Eye (tissue), 1 donor: ENCODE data around the gene TMEM222.

Experiments used
- DNase-seq: peaks from one replicate; pipeline ENCODE4 v3.0.0-alpha.2; 2015

Gene TMEM222

DNA sequence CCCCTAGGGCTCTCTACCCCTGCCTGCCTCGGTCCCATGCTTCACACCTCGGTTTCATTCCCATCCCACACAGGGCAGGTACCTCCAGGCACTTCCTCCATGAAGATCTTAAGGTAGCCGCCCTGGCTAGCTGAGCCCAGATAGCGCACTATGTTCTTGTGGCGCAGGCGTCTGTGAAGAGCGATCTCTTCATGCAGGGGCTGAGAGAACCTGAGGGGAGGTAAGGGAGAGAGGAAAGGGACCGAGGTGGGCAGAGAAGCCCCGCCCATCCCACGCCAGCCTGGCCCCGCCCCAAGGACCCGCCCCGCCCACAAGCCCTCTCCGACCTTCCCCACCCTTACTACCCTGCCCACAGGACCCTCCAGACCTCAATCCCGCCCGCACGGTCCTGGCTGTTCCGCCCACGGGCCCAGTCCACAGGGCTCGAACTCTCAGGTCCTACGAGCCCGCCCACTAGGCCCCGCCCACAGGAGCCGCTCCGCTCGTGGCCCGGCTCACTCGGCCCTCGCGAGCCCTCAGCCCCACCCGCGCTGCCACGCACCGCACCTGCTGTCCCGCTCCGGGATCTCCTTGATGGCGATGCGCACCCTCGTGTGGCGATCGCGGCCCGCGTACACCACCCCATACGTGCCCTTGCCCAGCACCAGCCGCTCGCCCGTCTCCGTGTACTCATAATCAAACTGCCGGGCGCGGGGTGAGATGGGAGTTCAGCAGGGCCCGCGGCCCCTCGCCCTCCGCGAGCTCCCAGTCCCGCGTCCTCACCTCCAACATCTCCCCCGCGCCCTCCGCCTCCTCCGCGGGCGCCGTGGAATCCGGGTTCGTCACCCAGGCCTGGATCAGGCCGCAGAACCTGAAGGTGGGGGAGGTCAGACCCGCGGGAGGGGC is 38.4 kb downstream of the TMEM222 start:
- DNase-seq = peak; percentile 78

DNA sequence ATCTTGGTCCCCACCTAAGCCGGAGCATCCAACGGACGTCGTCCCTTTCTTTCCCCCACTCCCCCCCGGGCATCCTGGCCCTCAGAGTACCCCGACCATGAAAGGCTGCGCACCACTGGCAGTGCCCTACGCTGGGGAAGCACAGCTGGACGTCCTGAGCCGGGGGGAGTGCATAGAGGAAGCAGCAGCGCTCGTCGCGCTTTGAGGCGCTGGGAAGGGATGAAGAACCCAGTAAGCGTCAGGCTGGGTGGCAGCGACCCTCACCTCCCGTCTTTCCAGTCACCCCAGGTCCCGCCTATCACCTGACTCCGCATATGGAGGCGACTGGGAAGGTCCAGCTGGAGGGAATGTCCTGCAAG is 39.1 kb downstream of the TMEM222 start:
- DNase-seq = no peak

GRCh38 chr1:27361553-27361952 is 39.6 kb downstream of the TMEM222 start:
- no peak for DNase-seq

GRCh38 chr1:27363766-27364695 is 42.1 kb downstream of the TMEM222 start:
- DNase-seq = no peak

DNA sequence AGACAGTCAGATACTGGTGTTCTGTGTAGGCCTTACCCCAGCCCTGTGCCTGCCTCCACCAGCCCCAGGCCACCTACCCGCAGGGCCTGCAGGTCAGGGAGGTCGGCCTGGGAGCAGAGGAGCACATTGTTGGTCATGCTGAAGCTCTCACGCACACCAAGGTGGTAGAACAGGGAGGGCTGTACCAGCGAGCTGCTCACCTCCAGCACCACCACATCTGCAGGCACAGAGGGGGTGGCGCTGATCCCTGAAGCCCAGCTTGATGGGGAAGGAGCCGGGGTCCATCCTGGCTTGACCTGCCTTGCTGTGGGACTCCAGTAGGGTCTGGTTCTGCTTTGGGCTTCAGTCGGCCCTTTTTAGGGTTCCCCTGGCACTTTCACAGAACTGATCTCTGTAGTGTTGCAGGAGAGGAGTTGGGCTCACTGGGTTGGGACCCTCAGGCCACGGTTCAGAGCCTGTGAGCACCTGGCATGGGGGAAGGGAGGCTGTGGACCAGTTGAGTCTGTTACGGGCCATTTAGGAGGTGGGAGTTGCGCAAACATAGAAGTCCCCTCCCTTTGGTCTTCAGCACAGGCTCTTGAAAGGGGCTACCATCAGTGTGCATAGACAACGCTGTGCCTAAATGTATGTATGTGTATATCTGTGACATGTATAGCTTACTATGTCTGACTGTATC is 42.9 kb downstream of the TMEM222 start:
- no peak for DNase-seq

- peak; percentile 95 for DNase-seq
These were observed 43.6 kb downstream of the TMEM222 start for GRCh38 chr1:27365372-27366112.

DNA sequence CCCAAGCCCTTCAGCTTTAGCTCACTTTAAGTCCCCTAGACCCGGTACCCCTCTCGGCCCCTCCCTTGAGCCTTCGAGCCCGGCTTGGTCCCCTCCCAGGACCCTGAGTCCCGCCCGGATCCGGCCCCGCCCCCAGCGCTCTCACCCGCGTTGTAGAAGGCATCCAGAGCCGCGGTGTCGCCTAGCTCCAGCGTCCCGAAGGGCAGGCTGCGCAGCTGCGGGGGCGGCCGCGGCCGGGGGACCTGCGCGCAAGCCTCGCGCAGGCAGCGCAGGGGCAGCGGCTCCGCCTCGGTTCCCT is 44.1 kb downstream of the TMEM222 start:
- DNase-seq = peak; percentile 88

DNA sequence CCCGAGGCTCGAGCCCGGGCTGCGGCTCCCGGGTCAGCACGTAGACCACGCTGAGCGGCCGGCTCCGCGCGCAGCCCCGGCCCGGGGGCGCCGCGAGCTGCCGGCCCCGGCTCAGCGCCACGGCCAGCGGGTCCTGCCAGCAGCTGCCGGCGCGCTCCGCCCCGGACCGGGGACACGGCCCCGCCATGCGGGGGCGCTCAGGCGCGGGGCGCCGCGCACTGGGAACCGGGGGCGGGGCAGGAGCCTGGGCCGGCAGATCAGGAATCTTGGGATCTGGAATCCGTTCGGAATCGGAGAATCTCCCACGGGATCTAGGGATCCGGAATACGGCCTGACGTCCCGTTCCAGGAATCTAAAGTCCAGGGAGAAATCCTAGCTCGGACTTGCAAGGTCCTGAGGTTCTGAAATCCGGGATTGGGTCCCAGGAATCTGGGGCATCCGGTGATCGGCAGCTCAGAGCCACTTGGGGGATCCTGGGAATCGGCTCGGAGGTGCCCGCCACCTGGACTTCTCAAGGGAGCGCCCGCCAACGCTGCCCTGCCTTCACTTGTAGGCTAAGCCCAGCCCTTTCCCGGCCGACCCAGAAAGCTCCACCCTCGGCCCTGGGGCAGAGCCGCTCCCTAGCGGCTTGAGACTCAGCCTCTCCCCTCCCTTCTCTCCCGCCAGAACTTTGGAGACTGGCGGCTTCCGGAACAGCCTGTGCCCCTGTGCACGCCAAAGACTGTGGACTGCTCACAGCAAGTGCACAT is 44.6 kb downstream of the TMEM222 start, which contains the start of gene MAP3K6:
Gene MAP3K6, minus strand, starts transcription at position 551 of the 749 bp plus-strand sequence. Its CDS starts 364 bp downstream, at position 187.
- DNase-seq = peak; percentile 83

GRCh38 chr1:27367160-27367650 is 45.2 kb downstream of the TMEM222 start:
- no peak for DNase-seq

DNA sequence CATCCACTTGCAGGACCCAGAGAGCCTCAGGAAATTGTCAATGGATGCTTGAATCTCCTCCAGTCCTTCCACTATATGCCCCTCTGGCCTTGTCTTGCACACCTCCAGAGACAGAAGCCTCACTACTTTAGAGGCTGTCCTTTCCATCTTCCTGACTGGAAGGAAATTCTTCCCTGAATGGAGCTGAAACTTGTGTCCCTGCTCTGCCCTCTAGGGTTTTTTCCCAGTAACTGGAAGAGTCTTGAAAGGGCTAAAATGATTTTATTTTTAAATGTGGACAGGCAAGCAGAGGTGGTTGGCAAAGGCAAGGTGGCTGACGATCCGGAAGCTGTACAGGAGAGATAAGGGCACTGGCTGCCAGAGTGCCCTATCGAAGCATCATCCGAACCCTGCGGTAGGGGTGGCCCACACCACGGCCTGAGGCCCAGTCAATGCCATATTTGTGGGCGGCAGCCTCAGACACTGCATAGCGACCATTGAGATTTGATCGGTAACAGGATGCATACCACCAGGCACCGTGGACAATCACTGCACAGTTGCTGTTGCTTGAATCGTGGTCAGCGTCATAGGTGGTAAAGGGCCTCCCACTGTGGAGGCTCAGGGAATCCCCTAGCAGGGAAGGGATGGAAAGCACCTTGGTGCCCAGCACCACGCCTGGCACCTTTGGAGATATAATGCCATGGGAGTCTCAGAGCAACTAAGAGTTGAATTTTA is 47.1 kb downstream of the TMEM222 start:
- DNase-seq = no peak

GRCh38 chr1:27372022-27372807 is 50.3 kb downstream of the TMEM222 start:
- DNase-seq = no peak

DNA sequence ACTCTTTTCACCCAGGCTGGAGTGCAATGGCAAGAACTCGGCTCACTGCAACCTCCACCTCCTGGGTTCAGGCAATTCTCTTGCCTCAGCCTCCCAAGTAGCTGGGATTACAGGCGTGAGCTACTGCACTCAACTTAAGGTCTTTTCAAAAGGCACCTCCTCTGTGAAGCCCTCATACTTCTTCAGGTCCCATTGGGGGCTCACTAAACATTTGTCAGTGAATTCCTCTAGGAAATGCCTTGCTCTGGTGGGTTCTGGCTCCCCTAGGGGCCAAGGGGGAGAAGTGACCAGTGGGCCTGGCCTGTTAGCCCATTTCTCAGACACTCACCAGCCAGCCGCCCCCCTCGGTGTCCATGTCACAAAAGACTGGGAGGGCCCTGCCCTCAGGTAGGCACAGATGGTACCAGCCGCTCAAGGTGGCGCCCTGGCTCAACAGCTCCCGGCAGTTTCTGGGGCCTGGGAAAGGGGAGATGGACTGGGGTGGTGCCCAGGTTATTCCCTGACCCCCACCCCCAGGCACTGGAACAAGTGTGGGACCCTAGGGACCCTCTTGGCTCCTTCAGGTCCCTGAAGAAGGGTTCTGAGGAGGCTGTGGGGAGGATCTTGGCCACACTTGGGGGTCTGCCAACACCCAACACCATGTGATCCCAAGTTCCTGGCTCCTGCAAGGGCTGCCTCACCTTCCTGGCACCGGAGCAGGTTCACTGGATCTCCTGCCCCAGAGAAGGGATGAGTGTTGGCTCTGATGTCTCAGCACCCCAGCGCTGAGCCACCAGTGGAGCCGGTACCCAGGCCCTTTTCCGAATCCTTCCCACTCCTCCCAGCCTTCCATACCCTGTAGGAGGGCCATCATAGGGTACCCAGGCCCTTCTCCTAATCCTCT is 51.1 kb downstream of the TMEM222 start:
- no peak for DNase-seq

DNA sequence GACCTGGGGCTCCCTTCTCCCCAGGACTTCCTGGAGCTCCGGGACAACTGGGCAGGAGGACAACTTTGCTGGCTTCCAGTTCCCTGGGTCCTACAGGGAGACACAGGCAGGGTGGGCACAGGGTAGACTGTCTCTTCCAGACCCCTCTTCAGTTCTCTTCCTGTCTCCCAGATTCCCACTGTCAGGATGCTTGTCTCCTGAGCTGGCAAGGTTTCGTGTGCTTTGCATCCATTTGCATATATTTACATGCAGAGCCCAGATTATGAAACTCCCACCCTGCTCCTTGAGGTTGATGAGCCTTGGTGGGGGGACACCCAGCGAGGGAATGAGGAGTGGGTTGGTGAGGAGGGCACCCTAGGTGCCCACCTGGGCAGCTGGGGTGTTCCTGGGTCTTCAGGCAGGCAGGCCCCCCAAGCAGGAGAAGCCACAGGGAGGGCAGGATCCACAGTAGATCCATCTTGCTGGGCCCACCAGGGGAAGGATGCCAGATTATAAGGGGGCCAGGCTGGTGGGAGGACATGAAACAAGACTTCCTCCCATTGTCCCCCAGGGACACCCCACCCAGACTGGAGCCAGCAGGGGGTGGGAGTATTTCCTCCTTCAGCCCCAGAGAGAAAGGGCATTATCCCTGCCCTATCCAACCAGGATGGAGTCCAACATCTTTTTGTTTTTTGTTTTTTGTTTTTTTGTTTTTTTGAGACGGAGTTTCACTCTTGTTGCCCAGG is 52.6 kb downstream of the TMEM222 start, which contains the start of gene FCN3:
Gene FCN3, minus strand, starts transcription at position 463 of the 725 bp plus-strand sequence. Its CDS starts 6 bp downstream, at position 457.
- no peak for DNase-seq

GRCh38 chr1:27377760-27378495 is 56.0 kb downstream of the TMEM222 start:
- DNase-seq = no peak

DNA sequence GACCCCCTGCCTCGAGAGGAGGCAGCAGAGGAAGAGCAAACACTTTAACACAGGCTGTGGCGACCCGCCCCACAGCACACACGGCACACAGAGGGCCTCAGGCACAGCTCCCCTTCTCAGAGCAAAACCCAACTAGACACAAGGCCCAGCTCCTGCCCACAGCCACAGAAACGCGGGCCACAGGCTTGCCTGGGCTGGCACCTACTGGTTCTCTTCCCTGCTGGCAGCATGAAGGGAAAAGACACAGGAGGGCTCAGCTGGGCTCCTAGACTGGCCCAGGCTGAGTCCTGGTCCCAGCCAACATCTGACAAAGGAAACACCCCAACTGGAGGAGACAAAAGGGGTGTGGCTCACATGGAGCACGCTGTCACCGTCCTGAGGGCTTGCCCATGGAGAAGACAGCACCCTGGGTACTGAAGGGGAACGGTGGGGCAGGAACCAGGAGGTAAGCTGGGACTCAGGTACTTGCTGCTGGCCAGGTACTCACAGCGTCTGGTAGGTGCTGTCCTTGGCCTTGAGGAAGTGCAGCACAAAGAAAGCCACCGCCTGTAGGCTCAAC is 57.7 kb downstream of the TMEM222 start:
- DNase-seq = no peak

DNA sequence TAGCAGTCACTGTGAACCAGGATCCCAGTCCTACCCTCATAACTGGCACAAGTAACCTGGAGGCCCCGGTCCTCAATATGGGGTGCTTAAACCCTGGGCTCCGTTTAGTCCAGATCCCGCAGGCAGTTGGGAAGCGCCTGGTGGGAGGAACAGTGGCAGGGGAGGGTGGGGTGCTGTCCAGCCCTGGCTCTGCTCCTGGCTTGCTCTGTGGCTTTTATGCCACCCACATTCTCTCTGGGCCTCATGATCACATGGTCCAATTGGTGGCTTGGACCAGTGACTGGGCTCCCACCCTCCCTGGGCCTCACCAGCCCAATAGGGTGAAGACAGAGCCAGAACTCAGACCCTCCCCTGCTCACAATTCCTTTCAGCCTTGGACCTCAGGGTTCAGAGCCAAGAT is 58.3 kb downstream of the TMEM222 start:
- no peak for DNase-seq
